HG02642 (cell line): Measurements from ENCODE around the gene SPATA31C1.
"Not testable (repeated sequence)": the region's sequence is repeated elsewhere in the genome, so short reads cannot be mapped to it uniquely, and the experiment has no call there.

Source experiments
- ATAC-seq: cut with Tn5 transposase; IDR thresholded peaks from one replicate; pipeline ENCODE4 v1.9.1; 2021; ENCODE audit warnings: mild to moderate bottlenecking; ENCODE audit not compliant: unreplicated experiment, poor library complexity

The SPATA31C1 gene

GRCh38 chr9:87929152-87929551 lies 11.4 kb downstream of the SPATA31C1 start:
- not testable (repeated sequence) for ATAC-seq

GRCh38 chr9:87934444-87934843 lies 16.7 kb downstream of the SPATA31C1 start:
- ATAC-seq: not testable (repeated sequence)

- not testable (repeated sequence) for ATAC-seq
Measured at GRCh38 chr9:87937352-87937751, 19.6 kb downstream of the SPATA31C1 start.

GRCh38 chr9:87937918-87938317 lies 20.2 kb downstream of the SPATA31C1 start:
- not testable (repeated sequence) for ATAC-seq

- not testable (repeated sequence) for ATAC-seq
Measured at GRCh38 chr9:87938336-87938735, 20.6 kb downstream of the SPATA31C1 start.

GRCh38 chr9:87939096-87939495 lies 21.3 kb downstream of the SPATA31C1 start:
- not testable (repeated sequence) for ATAC-seq

- no peak for ATAC-seq
Measured at GRCh38 chr9:87944096-87944495, 26.3 kb downstream of the SPATA31C1 start.

GRCh38 chr9:87944682-87945081 lies 26.9 kb downstream of the SPATA31C1 start:
- no peak for ATAC-seq

- no peak for ATAC-seq
Measured at GRCh38 chr9:87950296-87950695, 32.5 kb downstream of the SPATA31C1 start.

GRCh38 chr9:87950765-87951488 lies 33.2 kb downstream of the SPATA31C1 start:
- no peak for ATAC-seq

GRCh38 chr9:87954230-87954629 lies 36.5 kb downstream of the SPATA31C1 start:
- no peak for ATAC-seq

- ATAC-seq: no peak
Measured at GRCh38 chr9:87957839-87958238, 40.1 kb downstream of the SPATA31C1 start.

- no peak for ATAC-seq
Measured at GRCh38 chr9:87958591-87958990, 40.8 kb downstream of the SPATA31C1 start.

GRCh38 chr9:87959916-87960581 lies 42.3 kb downstream of the SPATA31C1 start:
- ATAC-seq: no peak

- no peak for ATAC-seq
Measured at GRCh38 chr9:87963770-87964169, 46.0 kb downstream of the SPATA31C1 start.

- no peak for ATAC-seq
Measured at GRCh38 chr9:87964826-87965225, 47.1 kb downstream of the SPATA31C1 start.

- no peak for ATAC-seq
Measured at GRCh38 chr9:87968155-87968554, 50.4 kb downstream of the SPATA31C1 start.

GRCh38 chr9:87970602-87971001 lies 52.8 kb downstream of the SPATA31C1 start:
- no peak for ATAC-seq

- no peak for ATAC-seq
Measured at GRCh38 chr9:87973122-87973521, 55.4 kb downstream of the SPATA31C1 start.
